GM10248 (cell line): ENCODE measurements around the gene ROBO1.
"Not testable (repeated sequence)": the region's sequence is repeated elsewhere in the genome, so short reads cannot be mapped to it uniquely, and the experiment has no call there.

ENCODE experiments used
- CTCF ChIA-PET: fragments of 300-600 bp; sonication (Branson Sonifier 250); formaldehyde crosslinking; extraction: SDS; loops from one replicate; lab custom pipeline; 2021; ENCODE audit warnings: antibody characterized with exemption; lab: Yijun Ruan, JAX
- POLR2A ChIA-PET: fragments of 350-650 bp; sonication (Branson Sonifier 250); formaldehyde crosslinking; extraction: SDS; loops from one replicate; lab custom pipeline; 2020; ENCODE audit warnings: antibody characterized with exemption; lab: Yijun Ruan, JAX
- DNase-seq: peaks from one replicate; pipeline ENCODE4 v3.0.0; 2012; ENCODE audit errors: extremely low spot score
- TF ChIP-seq, protein P1 (sequence below): IDR thresholded peaks from 2 replicates; pipeline ENCODE4 v1.5.1; 2012; ENCODE audit warnings: mild to moderate bottlenecking, low read depth; ENCODE audit errors: extremely low read depth, missing control alignments, control extremely low read depth

The ROBO1 gene

DNA sequence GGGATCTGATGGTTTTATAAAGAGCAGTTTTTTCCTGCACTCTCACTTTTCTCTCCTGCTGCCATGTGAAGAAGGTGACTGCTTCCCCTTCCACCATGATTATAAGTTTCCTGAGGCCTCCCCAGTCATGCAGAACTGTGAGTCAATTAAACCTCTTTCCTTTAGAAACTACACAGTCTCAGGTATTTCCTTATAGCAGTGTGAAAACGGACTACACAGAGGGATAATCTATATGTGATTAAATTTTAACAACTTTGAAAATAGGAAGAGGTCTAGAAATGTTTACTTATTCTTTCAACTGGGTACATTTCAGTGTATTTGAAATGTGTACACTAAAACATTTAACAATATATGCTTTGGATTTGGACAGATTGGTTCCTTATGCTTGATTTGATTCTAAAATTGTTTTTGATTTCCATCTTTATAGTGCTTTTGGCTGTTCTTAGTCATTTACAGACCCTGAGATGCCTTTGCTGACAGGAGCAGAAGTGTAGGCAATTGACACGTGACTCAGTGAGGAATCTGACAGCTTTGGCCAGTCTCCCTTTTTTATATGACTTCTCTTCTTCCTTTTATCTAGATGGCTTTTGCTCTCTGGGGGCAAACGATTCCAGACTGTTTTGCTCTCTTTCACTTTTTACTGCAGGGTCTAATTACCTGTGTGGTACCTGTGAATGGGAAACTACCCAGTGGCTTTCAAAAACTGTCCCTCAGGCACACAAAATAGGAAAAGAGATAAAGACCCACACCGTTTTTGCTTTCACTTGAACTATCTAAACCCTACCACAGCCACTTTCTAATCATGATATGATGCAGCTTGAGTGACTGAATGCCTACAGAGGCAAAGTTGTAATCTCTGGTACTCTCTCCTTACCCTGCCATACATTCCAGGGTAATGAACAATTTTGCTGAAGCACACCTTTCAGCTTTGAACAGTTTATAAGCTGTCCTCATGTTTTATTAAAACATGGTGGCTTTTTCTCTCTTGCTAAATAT is 422.6 kb downstream of the ROBO1 start:
- POLR2A ChIA-PET: no interaction called here
- DNase-seq: no peak
- CTCF ChIA-PET: no interaction called here
- TF ChIP-seq, protein P1, sequence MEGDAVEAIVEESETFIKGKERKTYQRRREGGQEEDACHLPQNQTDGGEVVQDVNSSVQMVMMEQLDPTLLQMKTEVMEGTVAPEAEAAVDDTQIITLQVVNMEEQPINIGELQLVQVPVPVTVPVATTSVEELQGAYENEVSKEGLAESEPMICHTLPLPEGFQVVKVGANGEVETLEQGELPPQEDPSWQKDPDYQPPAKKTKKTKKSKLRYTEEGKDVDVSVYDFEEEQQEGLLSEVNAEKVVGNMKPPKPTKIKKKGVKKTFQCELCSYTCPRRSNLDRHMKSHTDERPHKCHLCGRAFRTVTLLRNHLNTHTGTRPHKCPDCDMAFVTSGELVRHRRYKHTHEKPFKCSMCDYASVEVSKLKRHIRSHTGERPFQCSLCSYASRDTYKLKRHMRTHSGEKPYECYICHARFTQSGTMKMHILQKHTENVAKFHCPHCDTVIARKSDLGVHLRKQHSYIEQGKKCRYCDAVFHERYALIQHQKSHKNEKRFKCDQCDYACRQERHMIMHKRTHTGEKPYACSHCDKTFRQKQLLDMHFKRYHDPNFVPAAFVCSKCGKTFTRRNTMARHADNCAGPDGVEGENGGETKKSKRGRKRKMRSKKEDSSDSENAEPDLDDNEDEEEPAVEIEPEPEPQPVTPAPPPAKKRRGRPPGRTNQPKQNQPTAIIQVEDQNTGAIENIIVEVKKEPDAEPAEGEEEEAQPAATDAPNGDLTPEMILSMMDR: no peak

DNA sequence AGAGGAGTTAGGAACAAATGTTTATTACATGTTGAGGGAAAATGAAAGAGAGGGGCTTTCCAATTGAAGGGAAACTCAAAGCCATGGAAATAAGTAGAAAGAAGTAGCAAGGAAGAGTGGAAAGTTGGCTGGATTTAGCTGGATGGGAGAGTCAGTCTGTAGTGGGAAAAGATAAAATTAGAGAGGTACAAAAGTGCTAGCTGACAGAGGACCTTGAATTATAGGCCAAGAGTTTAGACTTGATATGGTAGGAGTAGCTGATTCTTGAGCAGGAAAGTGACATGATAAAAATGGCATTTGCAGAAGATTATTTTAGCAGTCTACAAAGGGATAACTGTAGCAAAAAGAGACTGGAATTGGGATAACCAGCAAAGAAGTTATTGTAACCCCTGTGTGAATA is 425.8 kb downstream of the ROBO1 start:
- POLR2A ChIA-PET: no interaction called here
- CTCF ChIA-PET: no interaction called here
- TF ChIP-seq, protein P1: no peak
- DNase-seq: no peak

DNA sequence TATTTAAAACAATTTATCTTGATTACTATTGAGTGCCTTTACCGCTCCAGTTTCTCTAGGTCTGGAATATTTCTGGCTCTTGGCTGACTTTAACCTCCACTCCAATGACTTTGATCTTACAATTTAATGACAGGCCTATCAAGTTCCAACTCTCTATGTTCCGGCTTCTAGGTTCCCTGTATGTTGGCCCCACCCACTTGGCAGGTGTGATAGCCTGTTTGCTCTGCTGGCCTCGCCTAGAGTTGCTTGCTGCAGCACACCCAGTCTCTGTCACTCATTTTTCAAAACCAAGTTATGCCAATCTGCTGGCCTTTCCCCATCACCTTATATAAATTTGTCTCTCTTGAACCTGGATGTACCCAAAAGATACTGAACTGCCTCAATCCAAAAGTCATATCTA is 428.0 kb downstream of the ROBO1 start:
- DNase-seq: no peak
- POLR2A ChIA-PET: no interaction called here
- TF ChIP-seq, protein P1: no peak
- CTCF ChIA-PET: no interaction called here

DNA sequence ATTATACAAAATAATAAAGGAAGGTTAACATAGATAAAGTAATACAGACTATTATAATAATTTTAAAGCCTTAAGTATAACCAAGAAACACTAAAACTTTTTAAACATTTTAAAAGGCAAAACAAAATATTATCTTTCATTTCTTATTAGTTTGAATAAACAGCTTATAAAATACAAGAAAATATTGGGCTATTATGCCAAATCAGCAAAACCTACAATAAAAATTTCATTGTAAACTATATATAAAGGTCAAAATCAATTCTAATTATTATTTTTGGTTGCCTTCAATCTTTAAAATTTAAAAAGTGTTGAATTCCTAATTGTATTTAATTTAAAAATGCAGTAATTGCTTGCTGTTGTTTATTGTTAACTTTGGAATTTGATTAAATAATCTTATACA is 430.0 kb downstream of the ROBO1 start:
- TF ChIP-seq, protein P1: no peak
- no peak for DNase-seq
- ChIA-PET CTCF (no interaction called here), POLR2A (no interaction called here)

DNA sequence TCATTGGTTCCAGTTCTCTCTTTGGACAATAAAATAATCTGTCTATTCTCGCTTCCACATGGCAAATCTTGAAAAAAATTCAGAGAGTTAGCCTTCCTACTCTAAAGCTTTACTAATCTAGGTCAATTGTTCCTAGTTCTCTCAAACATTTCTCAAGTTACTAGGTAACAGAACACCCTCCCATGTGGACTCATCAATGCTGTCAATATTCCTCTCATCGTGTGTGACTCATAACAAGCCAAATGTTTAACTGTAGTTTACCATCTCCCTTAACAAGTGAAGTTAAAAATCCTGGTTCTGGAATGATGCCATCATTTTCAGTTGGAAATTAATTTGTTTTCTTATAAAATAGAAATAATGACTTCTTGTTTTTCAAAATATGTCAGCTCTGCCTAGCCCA is 438.6 kb downstream of the ROBO1 start:
- TF ChIP-seq, protein P1: no peak
- no peak for DNase-seq
- ChIA-PET CTCF (no interaction called here), POLR2A (no interaction called here)

DNA sequence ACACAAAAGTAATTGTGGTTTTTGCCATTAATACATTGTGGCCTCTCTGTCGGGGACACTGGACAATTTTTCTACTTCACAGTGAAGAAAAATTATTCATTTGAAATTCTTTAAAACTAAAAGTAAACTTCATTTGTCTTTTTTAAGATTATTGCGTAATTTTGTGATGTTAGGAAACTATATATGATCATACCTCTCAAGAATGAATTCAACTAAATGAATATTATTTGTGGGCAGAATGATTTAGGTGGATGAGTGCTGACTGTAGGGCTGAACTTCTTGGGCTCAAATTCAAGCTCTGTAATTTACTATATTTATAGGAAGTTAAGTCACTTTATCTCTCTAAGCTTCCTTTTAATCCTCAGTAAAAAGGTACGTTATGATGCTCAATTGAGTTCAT is 441.2 kb downstream of the ROBO1 start:
- CTCF ChIA-PET: no interaction called here
- DNase-seq: no peak
- POLR2A ChIA-PET: no interaction called here
- TF ChIP-seq, protein P1: no peak

DNA sequence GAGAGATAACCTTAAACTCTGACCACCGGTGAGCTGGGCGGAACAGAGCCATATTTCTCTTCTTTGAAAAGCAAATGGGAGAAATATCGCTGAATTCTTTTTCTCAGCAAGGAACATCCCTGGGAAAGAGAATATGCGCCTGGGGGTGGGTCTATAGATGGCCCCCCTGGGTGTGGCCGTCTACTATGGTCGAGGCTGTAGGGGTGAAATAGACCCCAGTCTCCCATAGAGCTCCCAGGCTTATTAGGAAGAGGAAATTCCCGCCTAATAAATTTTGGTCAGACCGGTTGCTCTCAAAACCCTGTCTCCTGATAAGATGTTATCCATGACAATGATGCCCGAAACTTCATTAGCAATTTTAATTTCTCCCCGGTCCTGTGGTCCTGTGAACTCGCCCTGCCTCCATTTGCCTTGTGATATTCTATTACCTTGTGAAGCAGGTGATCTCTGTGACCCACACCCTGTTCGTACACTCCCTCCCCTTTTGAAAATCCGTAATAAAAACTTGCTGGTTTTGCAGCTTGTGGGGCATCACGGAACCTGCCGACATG is 441.9 kb downstream of the ROBO1 start:
- DNase-seq, CTCF ChIA-PET, POLR2A ChIA-PET: not testable (repeated sequence)
